Measurements from ENCODE around the gene DZIP1L.

DZIP1L gene

DNA sequence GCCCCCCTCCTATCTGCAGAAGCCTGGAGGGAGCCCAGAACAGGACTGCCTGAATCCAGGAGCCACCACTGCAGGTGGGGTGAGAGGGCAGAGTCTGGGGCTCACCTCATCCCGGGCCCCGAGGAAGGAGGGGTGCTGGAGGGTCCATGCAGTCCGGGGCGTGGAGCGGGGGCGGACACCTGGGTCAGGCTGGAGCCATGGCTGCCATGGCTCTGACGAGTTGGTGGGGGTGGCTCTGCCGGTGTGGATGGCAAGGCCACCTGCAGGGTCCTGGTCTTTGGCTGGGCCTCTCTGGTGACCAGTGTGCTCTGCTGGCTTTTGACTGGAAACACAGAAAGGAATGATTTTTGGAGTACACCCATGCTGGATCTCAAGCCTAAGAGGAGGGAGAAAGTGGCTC, 47.4 kb downstream of the DZIP1L start:
- no peak for DNase-seq

DNA sequence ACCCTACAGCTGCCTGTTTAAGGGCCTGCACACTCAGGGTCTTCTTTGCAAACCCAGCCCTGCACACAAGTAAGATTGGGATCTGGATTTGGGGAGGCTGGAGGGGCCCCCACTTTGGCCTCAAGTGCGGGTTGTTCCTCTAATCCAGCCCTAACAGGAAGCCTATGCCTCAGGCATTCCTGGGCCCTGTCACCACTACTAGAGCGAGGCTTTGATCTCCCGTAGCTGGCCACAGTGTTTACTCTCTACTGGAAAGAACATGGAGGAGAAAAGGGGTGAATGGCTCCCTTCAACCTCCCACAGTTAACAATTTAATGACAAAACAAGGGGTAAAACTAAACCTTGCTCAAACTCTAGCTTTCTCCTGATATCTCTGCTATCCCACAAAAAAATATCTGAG, 48.4 kb downstream of the DZIP1L start:
- H3K36me3 Mint-ChIP-seq (ENCODE audit: low read depth) = peaks cover 14% of the 10 kb centered on the region
- no peaks in the 10 kb centered on the region for H3K4me1 Mint-ChIP-seq
- no peaks in the 10 kb centered on the region for H3K27me3 Mint-ChIP-seq (ENCODE audit: low read depth, poor library complexity)
- no peak for DNase-seq
- TF ChIP-seq, protein P1, sequence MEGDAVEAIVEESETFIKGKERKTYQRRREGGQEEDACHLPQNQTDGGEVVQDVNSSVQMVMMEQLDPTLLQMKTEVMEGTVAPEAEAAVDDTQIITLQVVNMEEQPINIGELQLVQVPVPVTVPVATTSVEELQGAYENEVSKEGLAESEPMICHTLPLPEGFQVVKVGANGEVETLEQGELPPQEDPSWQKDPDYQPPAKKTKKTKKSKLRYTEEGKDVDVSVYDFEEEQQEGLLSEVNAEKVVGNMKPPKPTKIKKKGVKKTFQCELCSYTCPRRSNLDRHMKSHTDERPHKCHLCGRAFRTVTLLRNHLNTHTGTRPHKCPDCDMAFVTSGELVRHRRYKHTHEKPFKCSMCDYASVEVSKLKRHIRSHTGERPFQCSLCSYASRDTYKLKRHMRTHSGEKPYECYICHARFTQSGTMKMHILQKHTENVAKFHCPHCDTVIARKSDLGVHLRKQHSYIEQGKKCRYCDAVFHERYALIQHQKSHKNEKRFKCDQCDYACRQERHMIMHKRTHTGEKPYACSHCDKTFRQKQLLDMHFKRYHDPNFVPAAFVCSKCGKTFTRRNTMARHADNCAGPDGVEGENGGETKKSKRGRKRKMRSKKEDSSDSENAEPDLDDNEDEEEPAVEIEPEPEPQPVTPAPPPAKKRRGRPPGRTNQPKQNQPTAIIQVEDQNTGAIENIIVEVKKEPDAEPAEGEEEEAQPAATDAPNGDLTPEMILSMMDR (IDR thresholded peaks at IDR 0.05) = no peak
- no peak overlapping the region for H3K4me3 Mint-ChIP-seq
- H3K27ac Mint-ChIP-seq = no peak overlapping the region
- H3K9me3 Mint-ChIP-seq = no peaks in the 10 kb centered on the region

More for the DNA sequence above, 47.4 kb downstream of the DZIP1L start:
- Mint-ChIP-seq H3K4me3 (no peak overlapping the region), H3K27me3 (ENCODE audit: low read depth, poor library complexity) (no peaks in the 10 kb centered on the region), H3K9me3 (no peaks in the 10 kb centered on the region), H3K36me3 (ENCODE audit: low read depth) (peaks cover 18% of the 10 kb centered on the region), H3K27ac (no peak overlapping the region), H3K4me1 (no peaks in the 10 kb centered on the region)
- TF ChIP-seq, protein P1 (IDR thresholded peaks at IDR 0.05) = no peak

DNA sequence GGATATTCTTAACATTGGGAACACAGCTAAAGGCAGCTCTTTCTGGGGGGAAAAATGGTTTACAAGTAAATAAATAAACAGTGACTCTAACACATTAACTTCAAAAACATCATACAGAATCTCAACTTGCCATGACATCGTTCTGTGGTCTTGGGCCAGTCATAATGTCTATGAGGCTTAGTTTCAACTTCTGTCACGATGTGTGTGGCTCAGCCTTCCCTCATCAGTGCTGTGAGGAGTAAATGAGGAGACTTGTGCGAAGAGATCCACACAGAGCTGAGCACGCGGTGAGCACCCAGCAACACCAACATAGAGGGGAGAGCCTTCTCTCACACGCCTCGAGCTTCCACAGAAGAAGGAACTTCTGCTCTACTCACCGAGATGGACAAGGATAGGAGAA, 49.0 kb downstream of the DZIP1L start:
- H3K4me3 Mint-ChIP-seq = no peak overlapping the region
- no peak overlapping the region for H3K27ac Mint-ChIP-seq
- TF ChIP-seq, protein P1 (IDR thresholded peaks at IDR 0.05) = no peak
- no peaks in the 10 kb centered on the region for H3K27me3 Mint-ChIP-seq (ENCODE audit: low read depth, poor library complexity)
- peaks cover 19% of the 10 kb centered on the region for H3K36me3 Mint-ChIP-seq (ENCODE audit: low read depth)
- H3K4me1 Mint-ChIP-seq = no peaks in the 10 kb centered on the region
- H3K9me3 Mint-ChIP-seq = no peaks in the 10 kb centered on the region
- no peak for DNase-seq

DNA sequence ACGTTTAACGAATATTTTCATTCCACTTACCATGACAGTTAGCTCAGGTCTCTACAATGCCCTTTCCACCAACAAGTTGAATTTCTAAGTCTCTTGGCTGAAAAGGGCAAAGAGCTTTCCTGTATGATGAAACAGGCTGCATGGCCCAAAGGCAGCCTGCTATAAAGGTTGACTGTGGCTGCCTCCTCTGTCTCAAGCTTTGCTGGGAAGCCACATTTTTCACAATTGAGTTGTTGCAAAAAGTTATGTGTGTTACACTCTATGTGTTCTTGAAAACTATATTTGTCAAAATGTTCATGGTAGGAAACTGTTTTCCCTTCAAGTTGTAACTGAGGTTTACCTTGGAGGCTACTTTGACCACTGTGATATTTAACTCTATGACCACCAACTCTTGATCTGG, 49.5 kb downstream of the DZIP1L start:
- Mint-ChIP-seq H3K27me3 (ENCODE audit: low read depth, poor library complexity) (no peaks in the 10 kb centered on the region), H3K4me3 (no peak overlapping the region), H3K4me1 (no peaks in the 10 kb centered on the region), H3K9me3 (no peaks in the 10 kb centered on the region), H3K27ac (no peak overlapping the region), H3K36me3 (ENCODE audit: low read depth) (peaks cover 23% of the 10 kb centered on the region)
- TF ChIP-seq, protein P1 (IDR thresholded peaks at IDR 0.05) = no peak
- no peak for DNase-seq

DNA sequence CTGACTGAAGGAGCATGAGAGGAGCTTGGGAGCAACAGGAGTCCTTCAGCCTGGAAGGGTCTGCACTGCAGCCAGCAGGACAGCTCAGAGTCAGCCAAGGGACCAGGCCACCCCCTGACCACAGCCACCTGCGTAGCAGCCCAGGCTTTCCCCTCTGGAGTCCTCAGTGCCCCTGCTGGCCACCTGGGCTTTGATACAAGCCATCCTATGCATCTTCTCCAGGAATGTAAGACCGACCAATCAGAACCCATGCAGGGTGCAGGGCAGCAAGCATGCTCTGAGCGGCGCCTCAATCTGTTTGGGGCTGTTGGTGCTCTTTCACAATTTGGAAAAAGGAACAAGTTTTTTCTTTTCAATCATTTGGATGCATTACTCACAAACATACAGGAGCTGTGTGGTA, 52.0 kb downstream of the DZIP1L start:
- H3K27me3 Mint-ChIP-seq (ENCODE audit: low read depth, poor library complexity) = no peaks in the 10 kb centered on the region
- TF ChIP-seq, protein P1 (IDR thresholded peaks at IDR 0.05) = no peak
- H3K4me3 Mint-ChIP-seq = no peak overlapping the region
- no peaks in the 10 kb centered on the region for H3K4me1 Mint-ChIP-seq
- no peak for DNase-seq
- no peaks in the 10 kb centered on the region for H3K9me3 Mint-ChIP-seq
- no peak overlapping the region for H3K27ac Mint-ChIP-seq
- H3K36me3 Mint-ChIP-seq (ENCODE audit: low read depth) = peaks cover 23% of the 10 kb centered on the region

DNA sequence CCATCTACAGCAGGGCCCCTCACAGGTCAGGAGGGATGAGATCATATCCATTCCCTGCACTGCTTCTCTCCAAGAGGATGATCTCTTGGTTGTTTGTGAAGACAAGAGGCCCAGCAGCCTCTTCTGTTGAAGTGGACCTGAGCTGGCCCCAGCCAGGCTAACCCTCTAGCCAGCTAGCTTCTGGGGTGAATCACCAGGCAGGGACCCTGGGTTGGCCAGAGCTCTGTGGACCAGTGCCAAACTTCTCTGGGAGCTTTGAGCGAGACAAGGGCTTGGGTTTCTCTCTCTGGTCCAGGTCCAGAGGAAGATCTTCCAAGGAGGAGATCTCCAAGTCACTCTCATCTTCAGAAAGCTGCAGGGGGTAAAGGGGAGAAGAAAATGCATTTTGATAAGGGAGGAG, 52.8 kb downstream of the DZIP1L start:
- H3K27me3 Mint-ChIP-seq (ENCODE audit: low read depth, poor library complexity) = no peaks in the 10 kb centered on the region
- no peak overlapping the region for H3K4me3 Mint-ChIP-seq
- TF ChIP-seq, protein P1 (IDR thresholded peaks at IDR 0.05) = no peak
- H3K9me3 Mint-ChIP-seq = no peaks in the 10 kb centered on the region
- H3K36me3 Mint-ChIP-seq (ENCODE audit: low read depth) = peaks cover 23% of the 10 kb centered on the region
- no peak overlapping the region for H3K27ac Mint-ChIP-seq
- H3K4me1 Mint-ChIP-seq = no peaks in the 10 kb centered on the region
- DNase-seq = no peak

All from nephron progenitor cell (in vitro differentiated cells).